Type B pancreatic cell (in vitro differentiated cells): Measurements from ENCODE around the gene APLNR. TPM values are rescaled to one million over a fixed set of nuclear protein-coding genes. Genes with fewer than 3 reads are reported as not detected.

Experiments
- DNase-seq: peaks from one replicate; pipeline ENCODE4 v3.0.0; 2021; ENCODE audit warnings: mixed read lengths; ENCODE audit not compliant: unreplicated experiment; ENCODE audit errors: extremely low spot score
- H3K27ac Mint-ChIP-seq: 2 replicates; pipeline ENCODE4 v1.8.0; 2021; ENCODE audit warnings: mild to moderate bottlenecking, mixed read lengths
- H3K27me3 Mint-ChIP-seq: 2 replicates; pipeline ENCODE4 v1.8.0; 2021; ENCODE audit warnings: mixed read lengths
- H3K36me3 Mint-ChIP-seq: 2 replicates; pipeline ENCODE4 v1.8.0; 2021; ENCODE audit warnings: mixed read lengths
- H3K4me1 Mint-ChIP-seq: one replicate; pipeline ENCODE4 v1.8.0; 2021; ENCODE audit warnings: mixed read lengths; ENCODE audit not compliant: unreplicated experiment
- H3K4me3 Mint-ChIP-seq: 2 replicates; pipeline ENCODE4 v1.8.0; 2021; ENCODE audit warnings: mild to moderate bottlenecking, mixed read lengths
- H3K9me3 Mint-ChIP-seq: 2 replicates; pipeline ENCODE4 v1.8.0; 2021; ENCODE audit warnings: mixed read lengths
- total RNA-seq: library from RNA; stranded (reverse); gene quantifications from 2 replicates; pipeline ENCODE4 v1.2.1, GENCODE V29; 2021; ENCODE audit warnings: low replicate concordance
- TF ChIP-seq, protein P1 (sequence below): fragments of 200-600 bp; sonication (generic); conservative IDR thresholded peaks from 2 replicates; pipeline ENCODE4 v1.5.0; 2021; ENCODE audit warnings: antibody characterized with exemption, mild to moderate bottlenecking

Gene APLNR
- total RNA-seq, 1 donor from 2014 or later, result 2.0 TPM

- Mint-ChIP-seq H3K9me3 (no peaks in the 10 kb centered on the region), H3K4me1 (peaks cover 22% of the 10 kb centered on the region), H3K27me3 (peaks cover 17% of the 10 kb centered on the region), H3K36me3 (no peaks in the 10 kb centered on the region), H3K4me3 (no peak overlapping the region), H3K27ac (no peak overlapping the region)
- DNase-seq, result no peak
- TF ChIP-seq, protein P1, sequence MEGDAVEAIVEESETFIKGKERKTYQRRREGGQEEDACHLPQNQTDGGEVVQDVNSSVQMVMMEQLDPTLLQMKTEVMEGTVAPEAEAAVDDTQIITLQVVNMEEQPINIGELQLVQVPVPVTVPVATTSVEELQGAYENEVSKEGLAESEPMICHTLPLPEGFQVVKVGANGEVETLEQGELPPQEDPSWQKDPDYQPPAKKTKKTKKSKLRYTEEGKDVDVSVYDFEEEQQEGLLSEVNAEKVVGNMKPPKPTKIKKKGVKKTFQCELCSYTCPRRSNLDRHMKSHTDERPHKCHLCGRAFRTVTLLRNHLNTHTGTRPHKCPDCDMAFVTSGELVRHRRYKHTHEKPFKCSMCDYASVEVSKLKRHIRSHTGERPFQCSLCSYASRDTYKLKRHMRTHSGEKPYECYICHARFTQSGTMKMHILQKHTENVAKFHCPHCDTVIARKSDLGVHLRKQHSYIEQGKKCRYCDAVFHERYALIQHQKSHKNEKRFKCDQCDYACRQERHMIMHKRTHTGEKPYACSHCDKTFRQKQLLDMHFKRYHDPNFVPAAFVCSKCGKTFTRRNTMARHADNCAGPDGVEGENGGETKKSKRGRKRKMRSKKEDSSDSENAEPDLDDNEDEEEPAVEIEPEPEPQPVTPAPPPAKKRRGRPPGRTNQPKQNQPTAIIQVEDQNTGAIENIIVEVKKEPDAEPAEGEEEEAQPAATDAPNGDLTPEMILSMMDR, result no peak
These were observed 33.1 kb downstream of the APLNR start for GRCh38 chr11:57203882-57204480.

- Mint-ChIP-seq H3K4me3 (no peak overlapping the region), H3K4me1 (peaks cover 21% of the 10 kb centered on the region), H3K36me3 (no peaks in the 10 kb centered on the region), H3K27me3 (peaks cover 17% of the 10 kb centered on the region), H3K9me3 (no peaks in the 10 kb centered on the region), H3K27ac (no peak overlapping the region)
- TF ChIP-seq, protein P1, result no peak
- no peak for DNase-seq
These were observed 33.7 kb downstream of the APLNR start for GRCh38 chr11:57203359-57203758.

- H3K9me3 Mint-ChIP-seq, result no peaks in the 10 kb centered on the region
- no peak for DNase-seq
- TF ChIP-seq, protein P1, result no peak
- H3K4me1 Mint-ChIP-seq, result peaks cover 17% of the 10 kb centered on the region
- H3K4me3 Mint-ChIP-seq, result no peak overlapping the region
- H3K27me3 Mint-ChIP-seq, result peaks cover 17% of the 10 kb centered on the region
- H3K27ac Mint-ChIP-seq, result no peak overlapping the region
- H3K36me3 Mint-ChIP-seq, result no peaks in the 10 kb centered on the region
These were observed 34.8 kb downstream of the APLNR start for GRCh38 chr11:57202281-57202680.

- peaks cover 21% of the 10 kb centered on the region for H3K4me1 Mint-ChIP-seq
- H3K4me3 Mint-ChIP-seq, result no peak overlapping the region
- H3K27me3 Mint-ChIP-seq, result peaks cover 17% of the 10 kb centered on the region
- no peaks in the 10 kb centered on the region for H3K9me3 Mint-ChIP-seq
- no peak for DNase-seq
- no peak overlapping the region for H3K27ac Mint-ChIP-seq
- TF ChIP-seq, protein P1, result no peak
- no peaks in the 10 kb centered on the region for H3K36me3 Mint-ChIP-seq
These were observed 36.1 kb downstream of the APLNR start for GRCh38 chr11:57200917-57201316.

- H3K4me1 Mint-ChIP-seq, result peaks cover 18% of the 10 kb centered on the region
- H3K4me3 Mint-ChIP-seq, result no peak overlapping the region
- peaks cover 9% of the 10 kb centered on the region for H3K27me3 Mint-ChIP-seq
- H3K9me3 Mint-ChIP-seq, result no peaks in the 10 kb centered on the region
- H3K27ac Mint-ChIP-seq, result no peak overlapping the region
- no peaks in the 10 kb centered on the region for H3K36me3 Mint-ChIP-seq
- DNase-seq, result no peak
- TF ChIP-seq, protein P1, result no peak
These were observed 37.7 kb downstream of the APLNR start for GRCh38 chr11:57199330-57199729.
